ENCODE data around the gene OSBP. TPM values are rescaled to one million over a fixed set of nuclear protein-coding genes. Genes with fewer than 3 reads are reported as not detected.

The OSBP gene
- total and polyA plus RNA-seq, 9 of the 15 experiments (the other 6 are each of a cell fraction or from before 2014, with no cell fraction given) = 11.7 to 49.0 (median 28.7) TPM

DNA sequence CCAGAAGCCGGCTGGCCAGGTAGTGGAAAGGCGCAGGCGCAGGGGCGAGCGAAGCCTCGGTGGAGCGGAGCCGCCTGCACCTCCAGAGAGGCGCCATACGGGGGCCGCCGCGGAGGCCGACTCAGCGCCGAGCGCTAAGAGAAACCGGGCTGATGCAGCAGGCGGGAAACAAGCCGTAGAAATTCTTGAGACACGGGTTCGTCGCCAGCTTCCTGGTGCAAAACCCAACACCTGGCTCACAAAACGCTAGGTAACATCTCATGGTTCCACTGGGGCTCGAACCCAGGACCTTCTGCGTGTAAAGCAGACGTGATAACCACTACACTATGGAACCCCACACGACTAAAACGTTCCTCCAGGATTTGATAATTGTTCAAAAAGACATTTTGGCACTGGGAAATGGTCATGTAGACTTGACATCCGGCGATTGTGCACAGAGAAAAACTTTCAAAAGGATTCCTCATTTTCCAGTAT, 65.2 kb downstream of the OSBP start (continued):
- TF ChIP-seq JUN (IDR thresholded peaks at IDR 0.05; ENCODE audit: borderline replicate concordance, low read depth, low read length) (peak; percentile 17; the same call in 1 of the 2 replicates), JUN (CRISPR knock-in tag; IDR thresholded peaks at IDR 0.05; ENCODE audit: borderline replicate concordance) (no peak), XRCC3 (IDR thresholded peaks at IDR 0.05) (no peak), NCOA4 (IDR thresholded peaks at IDR 0.05; ENCODE audit: partially characterized antibody) (no peak), ZNF444 (CRISPR knock-in tag; IDR thresholded peaks at IDR 0.05) (no peak), ZNF668 (CRISPR knock-in tag; IDR thresholded peaks at IDR 0.05) (no peak), ZNF384 (IDR thresholded peaks at IDR 0.05; ENCODE audit: low read depth, low read length) (peak; percentile 16; the same call in 1 of the 2 replicates), MTA1 (IDR thresholded peaks at IDR 0.05; ENCODE audit: borderline replicate concordance) (no peak), NBN (IDR thresholded peaks at IDR 0.05; ENCODE audit: low read depth) (peak; percentile 91), SMAD2 (IDR thresholded peaks at IDR 0.05; ENCODE audit: low read depth, low read length) (no peak), PURB (CRISPR knock-in tag; IDR thresholded peaks at IDR 0.05; ENCODE audit: low read depth) (no peak), HDGF (IDR thresholded peaks at IDR 0.05) (no peak), RBBP5 (IDR thresholded peaks at IDR 0.05; ENCODE audit: borderline replicate concordance, insufficient read depth, low read length, poor library complexity, severe bottlenecking) (peak; percentile 67), ZNF347 (CRISPR knock-in tag; IDR thresholded peaks at IDR 0.05; ENCODE audit: low read depth) (no peak), ZNF282 (CRISPR knock-in tag; IDR thresholded peaks at IDR 0.05) (no peak), MEF2A (IDR thresholded peaks at IDR 0.05; ENCODE audit: control insufficient read depth, low read depth, low read length) (peak; percentile 51; the same call in 1 of the 2 replicates), SMARCA4 (IDR thresholded peaks at IDR 0.05) (no peak), RBM15 (IDR thresholded peaks at IDR 0.05; ENCODE audit: insufficient read depth, low read length) (no peak), HOXB6 (CRISPR knock-in tag; IDR thresholded peaks at IDR 0.05; ENCODE audit: borderline replicate concordance) (no peak), HDAC1 (IDR thresholded peaks at IDR 0.05) (peak; percentile 34 to 79), ESRRA (IDR thresholded peaks at IDR 0.05; ENCODE audit: borderline replicate concordance, low read depth) (no peak; the same call in 1 of the 2 replicates), SREBF1 (IDR thresholded peaks at IDR 0.05; ENCODE audit: borderline replicate concordance, low read depth, low read length) (no peak), POLR2AphosphoS2 (IDR thresholded peaks at IDR 0.05; ENCODE audit: low read length) (peak; percentile 90; the same call in 1 of the 2 replicates)
- TF ChIP-seq, protein P1, sequence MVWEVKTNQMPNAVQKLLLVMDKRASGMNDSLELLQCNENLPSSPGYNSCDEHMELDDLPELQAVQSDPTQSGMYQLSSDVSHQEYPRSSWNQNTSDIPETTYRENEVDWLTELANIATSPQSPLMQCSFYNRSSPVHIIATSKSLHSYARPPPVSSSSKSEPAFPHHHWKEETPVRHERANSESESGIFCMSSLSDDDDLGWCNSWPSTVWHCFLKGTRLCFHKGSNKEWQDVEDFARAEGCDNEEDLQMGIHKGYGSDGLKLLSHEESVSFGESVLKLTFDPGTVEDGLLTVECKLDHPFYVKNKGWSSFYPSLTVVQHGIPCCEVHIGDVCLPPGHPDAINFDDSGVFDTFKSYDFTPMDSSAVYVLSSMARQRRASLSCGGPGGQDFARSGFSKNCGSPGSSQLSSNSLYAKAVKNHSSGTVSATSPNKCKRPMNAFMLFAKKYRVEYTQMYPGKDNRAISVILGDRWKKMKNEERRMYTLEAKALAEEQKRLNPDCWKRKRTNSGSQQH (CRISPR knock-in tag; IDR thresholded peaks at IDR 0.05) = no peak
- TF ChIP-seq, protein P2, sequence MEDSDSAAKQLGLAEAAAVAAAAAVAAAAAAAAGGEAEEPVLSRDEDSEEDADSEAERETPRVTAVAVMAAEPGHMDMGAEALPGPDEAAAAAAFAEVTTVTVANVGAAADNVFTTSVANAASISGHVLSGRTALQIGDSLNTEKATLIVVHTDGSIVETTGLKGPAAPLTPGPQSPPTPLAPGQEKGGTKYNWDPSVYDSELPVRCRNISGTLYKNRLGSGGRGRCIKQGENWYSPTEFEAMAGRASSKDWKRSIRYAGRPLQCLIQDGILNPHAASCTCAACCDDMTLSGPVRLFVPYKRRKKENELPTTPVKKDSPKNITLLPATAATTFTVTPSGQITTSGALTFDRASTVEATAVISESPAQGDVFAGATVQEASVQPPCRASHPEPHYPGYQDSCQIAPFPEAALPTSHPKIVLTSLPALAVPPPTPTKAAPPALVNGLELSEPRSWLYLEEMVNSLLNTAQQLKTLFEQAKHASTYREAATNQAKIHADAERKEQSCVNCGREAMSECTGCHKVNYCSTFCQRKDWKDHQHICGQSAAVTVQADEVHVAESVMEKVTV (CRISPR knock-in tag; IDR thresholded peaks at IDR 0.05) = no peak
- TF ChIP-seq, protein P3, sequence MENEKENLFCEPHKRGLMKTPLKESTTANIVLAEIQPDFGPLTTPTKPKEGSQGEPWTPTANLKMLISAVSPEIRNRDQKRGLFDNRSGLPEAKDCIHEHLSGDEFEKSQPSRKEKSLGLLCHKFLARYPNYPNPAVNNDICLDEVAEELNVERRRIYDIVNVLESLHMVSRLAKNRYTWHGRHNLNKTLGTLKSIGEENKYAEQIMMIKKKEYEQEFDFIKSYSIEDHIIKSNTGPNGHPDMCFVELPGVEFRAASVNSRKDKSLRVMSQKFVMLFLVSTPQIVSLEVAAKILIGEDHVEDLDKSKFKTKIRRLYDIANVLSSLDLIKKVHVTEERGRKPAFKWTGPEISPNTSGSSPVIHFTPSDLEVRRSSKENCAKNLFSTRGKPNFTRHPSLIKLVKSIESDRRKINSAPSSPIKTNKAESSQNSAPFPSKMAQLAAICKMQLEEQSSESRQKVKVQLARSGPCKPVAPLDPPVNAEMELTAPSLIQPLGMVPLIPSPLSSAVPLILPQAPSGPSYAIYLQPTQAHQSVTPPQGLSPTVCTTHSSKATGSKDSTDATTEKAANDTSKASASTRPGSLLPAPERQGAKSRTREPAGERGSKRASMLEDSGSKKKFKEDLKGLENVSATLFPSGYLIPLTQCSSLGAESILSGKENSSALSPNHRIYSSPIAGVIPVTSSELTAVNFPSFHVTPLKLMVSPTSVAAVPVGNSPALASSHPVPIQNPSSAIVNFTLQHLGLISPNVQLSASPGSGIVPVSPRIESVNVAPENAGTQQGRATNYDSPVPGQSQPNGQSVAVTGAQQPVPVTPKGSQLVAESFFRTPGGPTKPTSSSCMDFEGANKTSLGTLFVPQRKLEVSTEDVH (IDR thresholded peaks at IDR 0.05; ENCODE audit: low read depth, partially characterized antibody) = peak; percentile 72

Measured in K562 (cell line).